ENCODE results near the gene USP50.
"Not testable (repeated sequence)": the region's sequence is repeated elsewhere in the genome, so short reads cannot be mapped to it uniquely, and the experiment has no call there.

USP50 gene
- 0.24 to 0.35 reads per million in 2 donors for total RNA-seq

DNA sequence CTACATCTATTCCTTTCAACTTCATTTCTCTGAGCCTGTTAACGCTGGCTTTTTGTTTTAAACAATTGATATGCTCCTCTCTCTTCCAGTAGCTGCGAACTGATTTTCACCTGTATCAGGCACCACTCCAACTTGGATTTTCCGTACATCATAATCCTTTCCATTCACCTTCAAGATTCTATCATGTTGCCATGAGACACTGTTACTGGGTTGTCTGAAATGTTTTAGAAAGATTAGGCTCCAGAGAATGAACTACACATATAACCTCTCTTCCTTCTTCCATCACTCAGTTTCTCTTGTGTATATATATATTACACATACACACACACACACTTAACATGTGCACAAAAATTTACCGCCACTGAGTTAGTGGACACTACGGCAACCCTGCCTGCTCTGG, at the start of gene USP50:
Gene USP50, minus strand, starts transcription at position 101 of the 400 bp plus-strand sequence. CDS start 141 bp downstream, outside the sequence.
- DNase-seq: no peak

DNA sequence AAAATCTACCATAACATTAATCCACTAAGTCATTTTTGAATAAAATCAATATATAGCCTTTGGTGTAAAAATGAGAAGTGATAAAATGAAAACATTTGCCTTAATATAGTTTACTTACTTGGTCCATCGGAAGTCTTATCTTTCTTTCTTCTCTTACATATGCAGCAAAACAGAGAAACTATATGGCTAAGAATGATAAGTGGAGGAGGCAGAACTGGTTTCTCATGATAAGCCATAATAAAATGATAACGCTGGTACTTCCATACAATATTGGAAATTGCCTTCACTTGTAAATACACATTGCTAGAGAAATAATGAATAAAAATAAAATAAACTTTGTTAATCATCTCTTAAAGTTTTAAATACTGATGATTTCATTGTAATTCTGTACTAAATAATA, 47.8 kb upstream of the USP50 start:
- no peak for DNase-seq

DNA sequence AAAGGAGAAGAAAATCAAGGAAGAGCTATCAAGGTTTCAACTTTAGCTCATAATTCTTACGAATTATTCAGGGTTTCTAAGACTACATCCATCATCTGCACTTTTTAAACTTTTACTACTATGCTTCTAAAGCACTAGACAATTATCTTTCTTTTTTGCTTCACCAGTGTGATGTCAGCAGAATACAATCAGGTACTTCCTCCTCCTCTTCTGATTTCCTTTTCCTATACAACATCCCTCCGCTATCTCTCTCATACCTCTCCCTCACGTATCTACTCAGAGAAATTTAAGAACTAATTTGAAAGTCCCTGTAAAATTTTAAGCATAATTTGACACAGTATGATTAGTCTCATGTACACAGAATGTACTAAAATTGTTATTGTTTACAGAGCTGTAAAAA, 47.3 kb upstream of the USP50 start:
- DNase-seq: no peak

DNA sequence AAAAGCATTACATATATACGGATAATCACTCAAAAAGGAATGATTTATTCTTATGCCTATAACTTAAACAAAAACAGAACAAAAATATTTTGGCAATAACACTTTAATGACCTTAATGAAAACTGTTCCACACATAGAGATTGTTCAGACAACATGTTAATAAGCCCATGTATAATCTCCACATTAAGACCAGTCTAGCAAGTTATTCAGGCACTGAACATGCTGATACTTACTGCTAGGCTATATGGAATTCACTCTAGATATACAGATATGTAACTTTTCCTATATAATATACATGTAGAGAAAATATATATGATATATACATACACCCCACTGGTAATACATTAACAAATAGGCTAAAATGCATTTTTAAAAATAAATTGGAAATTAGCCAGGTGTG, 43.8 kb upstream of the USP50 start:
- no peak for DNase-seq

DNA sequence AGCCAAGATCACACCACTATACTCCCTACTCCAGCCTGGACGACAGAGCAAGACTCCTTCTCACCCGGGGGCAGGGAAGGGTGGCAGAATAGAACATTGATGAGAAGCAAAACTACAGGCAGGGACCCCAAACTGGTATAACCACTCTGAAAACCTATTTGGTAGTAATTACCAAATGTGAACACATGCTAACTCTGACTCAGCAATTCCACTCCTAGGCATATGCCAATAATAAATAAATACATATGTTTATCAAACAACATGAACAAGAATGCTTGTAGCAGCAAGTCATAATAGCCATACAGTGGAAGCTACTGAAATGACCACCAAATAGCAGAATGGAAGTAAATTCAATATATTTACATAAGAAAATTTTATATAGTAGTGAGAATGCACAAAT, 31.0 kb upstream of the USP50 start:
- no peak for DNase-seq

DNA sequence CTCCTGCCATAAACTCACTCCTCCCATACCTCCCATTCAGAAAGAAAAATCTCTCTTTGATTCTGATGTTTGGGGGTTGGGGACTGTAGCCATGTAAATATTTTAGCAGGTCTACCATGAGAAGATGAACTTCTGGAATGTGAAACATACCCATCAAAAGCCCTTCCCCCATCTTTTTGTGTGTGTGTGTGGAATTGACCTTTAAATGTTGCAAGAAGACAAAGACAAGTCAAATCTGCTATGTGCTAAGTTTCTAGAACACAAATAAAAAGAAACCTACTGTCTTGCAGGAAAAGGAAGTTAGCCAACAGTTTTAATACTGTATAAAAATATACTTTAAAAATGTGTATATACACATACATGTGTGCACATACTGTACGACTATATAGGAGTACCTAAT, 29.7 kb upstream of the USP50 start:
- no peak for DNase-seq

DNA sequence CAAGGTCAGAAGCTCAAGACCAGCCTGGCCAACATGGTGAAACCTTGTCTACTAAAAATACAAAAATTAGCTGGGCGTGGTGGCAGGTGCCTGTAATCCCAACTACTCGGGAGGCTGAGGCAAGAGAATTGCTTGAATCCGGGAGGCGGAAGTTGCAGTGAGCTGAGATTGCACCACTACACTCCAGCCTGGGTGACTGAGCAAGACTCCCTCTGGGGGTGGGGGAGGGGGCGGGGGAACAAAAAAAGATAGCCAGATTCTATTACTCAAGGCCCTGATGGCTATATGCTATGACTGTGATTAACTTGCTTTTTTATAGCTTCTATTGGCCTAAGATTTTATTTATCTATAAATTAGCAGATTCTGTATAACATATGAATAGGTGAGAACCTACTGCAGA, 27.4 kb upstream of the USP50 start:
- not testable (repeated sequence) for DNase-seq

DNA sequence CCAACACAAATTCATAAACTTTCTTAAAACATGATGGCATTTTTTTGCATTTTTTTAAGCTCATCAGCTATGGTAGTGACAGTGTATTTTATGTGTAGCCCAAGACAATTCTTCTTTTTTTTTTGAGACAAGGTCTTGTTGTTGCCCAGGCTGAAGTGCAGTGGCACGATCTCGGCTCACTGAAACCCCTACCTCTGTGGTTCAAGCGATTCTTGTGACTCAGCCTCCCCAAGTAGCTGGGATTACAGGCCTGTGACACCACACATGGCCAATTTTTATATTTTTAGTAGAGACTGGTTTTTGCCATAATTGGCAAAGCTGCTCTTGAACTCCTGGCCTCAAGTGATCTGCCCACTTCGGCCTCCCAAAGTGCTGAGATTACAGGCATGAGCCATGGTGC, 17.3 kb upstream of the USP50 start:
- DNase-seq: no peak

DNA sequence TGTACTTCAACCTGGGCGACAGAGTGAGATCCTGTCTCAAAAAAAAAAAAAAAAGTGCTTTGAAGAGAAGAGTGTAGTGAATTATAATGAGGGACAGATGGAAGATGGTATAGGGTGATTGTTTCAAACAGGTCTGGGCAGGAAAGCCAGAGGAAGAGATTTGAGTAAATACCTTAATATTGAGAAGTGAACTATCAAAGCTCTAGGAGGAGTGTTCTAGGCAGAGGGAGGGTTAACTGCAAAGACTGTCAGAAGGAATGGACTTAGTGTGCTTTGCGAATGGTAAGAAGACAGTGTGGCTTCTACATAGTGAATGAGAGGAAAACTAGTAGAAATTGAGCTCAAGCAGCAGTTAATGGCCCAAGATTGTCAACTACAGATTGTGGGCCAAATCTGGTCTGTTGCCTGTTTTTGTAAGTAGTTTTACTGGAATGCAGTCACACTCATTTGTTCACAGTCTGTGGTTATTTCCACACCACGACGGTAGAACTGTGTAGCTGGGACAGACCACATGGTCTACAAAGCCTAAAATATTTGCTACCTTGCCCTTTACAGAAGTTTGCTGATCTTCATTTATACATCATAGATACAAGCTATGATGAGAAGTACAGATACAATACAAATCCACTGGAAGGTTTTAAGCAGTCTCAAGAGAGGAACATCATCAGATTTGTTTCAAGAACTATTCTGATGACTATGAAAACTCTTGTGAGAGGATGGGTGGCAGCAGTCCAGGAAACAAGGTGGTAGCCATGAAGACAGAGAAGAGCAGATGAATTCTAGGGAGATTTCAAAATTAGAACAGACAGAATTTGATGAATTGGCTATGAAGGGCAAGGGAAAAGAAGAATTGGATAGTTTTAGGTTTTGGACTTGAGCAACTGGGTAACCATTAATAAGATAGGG, 16.5 kb upstream of the USP50 start:
- no peak for DNase-seq

DNA sequence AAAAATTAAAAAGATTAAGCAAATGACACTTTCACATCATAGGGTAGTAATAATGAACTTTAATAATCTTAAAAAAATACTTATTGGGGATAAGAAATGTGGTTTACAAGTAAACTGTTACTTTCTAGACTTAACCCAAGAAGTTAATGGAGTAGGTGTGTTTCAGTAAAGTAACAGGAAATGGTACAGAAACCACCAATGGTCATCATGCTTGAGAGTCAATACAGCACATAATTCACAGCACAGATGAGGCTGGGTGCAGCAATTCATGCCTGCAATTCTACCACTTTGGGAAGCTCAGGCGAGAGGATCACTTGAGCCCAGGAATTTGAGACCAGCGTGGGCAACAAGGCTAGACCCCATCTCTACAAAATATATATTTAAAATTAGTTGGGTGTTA, 11.5 kb upstream of the USP50 start:
- DNase-seq: no peak

DNA sequence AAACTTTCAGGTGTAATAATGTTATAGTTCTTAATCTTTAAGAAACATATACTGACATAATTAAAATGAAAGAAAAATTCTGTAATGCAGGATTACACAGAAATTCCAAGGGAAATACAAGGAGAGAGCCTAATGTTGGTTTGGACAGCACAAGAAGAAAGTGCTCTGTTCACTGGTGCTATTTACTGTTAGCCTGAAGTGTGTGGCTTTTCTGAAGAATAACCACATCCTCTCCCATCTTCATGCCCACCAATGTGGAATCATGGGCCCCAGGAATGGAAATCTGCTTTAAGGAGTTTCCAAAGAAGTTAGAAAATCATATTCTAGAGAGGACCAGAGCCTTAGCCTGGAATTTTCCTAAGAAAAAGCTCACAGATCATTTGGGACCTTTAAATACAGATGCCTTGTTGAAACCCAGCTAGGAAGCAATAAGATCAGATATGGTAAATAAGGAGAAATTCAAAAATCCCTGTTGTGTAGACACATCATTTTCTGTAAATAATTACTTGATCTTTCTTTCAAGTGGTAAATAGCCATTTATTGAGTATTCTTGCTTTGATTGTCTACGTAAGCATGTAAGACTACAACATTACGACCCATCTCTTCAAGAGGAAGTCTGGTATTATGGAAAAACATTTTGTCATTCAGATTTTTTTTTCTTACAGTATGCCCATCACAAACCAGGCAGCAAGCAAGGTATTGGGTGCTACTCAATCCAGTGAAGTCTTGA, 10.3 kb upstream of the USP50 start:
- DNase-seq: no peak

DNA sequence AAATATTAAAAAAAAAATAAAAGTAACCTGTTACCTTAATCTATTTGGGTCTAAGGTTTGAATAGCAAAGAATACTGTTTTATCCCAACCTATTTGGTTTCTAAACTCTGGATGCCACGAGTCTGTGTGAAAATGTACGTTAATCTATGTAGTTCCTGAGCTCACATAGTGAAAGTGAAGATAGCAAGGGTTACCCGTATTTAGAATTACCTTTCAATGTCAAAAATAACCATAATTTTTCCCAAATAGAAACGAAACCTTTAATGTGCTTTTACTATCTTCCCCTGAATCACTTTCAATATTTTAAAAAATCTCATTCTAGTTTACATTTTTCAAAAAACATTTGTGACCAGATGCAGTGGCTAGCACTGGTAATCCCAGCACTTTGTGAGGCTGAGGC, 5.8 kb upstream of the USP50 start:
- no peak for DNase-seq

DNA sequence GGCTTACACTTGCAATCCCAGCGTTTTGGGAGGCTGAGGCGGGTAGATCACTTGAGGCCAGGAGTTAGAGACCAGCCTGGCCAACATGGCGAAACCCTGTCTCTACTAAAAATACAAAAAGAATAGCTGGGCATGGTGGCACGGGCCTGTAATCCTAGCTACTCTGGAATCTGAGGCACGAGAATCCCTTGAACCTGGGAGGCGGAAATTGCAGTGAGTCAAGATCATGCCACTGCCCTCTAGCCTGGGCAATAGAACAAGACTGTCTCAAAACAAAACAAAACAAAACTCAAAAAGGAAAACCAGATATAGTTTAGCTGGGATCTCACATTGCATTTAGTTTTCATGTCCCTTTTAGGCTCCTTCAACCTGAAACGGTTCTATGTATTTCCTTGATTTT, 2.9 kb upstream of the USP50 start:
- DNase-seq: no peak

DNA sequence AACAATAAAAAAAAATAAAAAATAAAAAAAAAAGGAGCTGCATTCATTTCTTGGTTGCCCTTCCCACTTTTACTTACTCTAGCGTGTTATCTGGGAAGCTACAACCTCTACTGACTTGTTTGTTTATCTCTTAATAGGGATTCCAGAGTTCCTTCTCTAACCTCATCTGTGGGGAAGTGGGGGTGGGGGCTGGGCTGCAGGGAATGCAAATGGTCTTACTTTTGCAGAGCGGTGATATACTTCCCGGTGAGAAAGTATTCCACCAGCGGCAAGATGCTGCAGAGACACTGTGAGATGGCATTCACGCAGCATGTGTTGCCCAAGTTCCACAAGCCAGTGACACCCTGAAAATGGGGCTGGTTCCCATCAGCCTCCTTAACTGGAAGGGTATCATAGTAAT, 2.1 kb downstream of the USP50 start:
- DNase-seq: no peak

DNA sequence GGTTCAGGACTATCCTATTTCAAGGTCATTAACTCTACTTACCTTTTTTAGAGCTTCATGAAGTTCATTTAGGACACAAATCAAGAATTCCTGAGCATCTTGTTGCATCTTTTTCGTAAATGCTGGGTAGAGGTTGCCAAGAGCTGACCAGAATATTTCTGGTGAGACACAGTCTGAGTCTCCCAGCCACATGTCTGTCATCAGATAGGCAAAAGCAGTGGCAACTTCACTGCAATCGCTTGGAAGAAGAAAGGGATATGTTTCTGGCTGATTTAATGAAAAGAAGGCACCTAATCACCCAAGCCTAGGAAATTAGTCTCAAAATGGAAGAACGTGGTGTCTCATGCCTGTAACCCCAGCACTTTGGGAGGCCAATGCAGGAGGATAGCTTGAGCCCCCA, 2.9 kb downstream of the USP50 start:
- no peak for DNase-seq

DNA sequence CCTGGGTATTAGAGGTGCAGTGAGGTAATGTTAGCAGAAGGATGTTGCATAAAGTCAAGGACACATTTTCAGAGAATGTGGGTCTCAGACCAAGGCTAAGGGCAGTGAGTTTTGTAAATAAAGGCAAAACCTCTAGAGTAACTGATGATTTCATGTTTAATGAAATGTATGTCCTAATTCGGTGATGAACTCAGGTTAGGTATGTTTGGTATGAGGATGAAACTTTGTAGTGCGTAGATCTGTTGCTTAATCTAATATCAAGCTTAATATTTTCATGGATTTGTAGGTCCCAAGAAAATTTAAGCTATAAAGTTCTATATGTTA, 3.6 kb downstream of the USP50 start:
- DNase-seq: no peak

DNA sequence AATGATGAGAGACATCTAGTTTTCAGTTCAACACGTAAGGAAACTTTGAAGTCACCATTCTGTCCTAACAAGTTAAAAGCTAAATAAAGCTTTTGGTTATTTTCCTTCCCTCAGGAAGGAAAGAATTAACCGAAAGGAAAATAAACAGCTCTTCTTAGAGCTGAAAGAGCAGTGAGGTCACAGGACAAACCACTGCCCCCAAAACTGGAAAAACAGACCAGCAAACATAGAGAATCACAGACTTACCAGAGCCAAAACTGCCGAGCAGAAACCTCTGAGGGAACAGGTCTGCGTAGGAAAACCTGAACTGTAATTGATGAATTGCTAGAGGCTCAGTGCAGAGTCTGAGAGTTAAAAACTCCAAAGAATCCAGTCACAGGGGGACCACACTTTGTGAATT, 14.7 kb downstream of the USP50 start:
- no peak for DNase-seq

DNA sequence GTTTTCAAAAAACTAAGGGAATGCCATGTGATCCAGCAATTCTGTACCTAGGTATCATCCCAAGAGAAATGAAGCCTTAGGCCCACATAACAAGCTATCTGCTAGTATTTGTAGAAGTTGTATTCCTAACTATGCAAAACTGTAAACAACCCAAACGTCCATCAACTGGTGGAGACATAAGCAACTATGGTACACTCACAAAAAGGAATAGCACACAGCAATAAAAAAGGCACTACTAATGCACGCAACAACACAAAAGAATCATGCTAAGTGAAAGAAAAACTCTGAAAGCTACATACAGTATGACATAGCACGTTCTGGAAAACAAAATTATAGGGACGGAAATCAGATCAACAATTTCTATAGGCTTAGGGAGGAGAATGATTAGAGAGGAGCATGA, 15.3 kb downstream of the USP50 start:
- no peak for DNase-seq

DNA sequence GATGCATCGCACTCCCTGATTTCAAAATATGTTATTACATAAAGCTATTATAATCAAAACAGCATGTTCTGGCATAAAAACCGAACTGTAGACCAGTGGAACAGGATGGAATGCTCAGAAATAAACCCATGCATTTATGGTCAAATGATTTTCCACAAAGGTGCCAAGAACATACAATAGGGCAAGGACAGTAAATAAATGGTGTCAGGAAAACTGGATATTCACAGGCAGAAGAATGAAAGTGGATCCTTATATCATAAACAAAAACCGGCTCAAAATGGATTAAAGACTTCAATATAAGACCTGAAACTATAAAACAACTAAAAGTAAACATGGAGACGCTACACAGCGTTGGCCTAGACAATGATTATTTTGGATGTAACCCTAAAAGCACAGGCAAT, 22.6 kb downstream of the USP50 start:
- DNase-seq: no peak

DNA sequence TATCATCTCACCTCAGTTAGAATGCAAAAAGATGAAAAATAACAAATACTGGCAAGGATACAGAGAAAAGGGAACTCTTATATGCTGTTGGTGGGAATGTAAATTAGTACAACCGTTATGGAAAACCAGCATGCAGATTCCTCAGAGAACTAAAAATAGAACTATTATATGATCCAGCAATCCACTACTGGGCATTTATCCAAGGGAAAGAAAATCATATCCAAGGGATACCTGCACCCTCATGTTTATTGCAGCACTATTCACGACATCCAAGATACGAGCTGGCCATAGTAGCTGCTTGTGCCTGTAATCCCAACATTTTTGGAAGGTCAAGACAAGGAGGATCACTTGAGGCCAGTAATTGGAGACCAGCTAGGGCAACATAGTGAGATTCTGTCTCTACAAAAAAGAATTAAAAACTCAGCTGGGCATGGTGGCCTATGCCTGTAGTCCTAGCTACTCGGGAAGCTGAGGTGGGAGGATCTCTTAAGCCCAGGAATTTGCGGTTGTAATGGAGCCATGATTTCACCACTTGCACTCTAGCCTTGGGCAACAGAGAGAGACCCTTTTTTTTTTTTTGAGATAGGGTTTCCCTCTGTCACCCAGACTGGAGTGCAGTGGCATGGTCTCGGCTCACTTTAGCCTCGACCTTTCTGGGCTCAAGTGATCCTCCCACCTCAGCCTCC, 26.6 kb downstream of the USP50 start:
- no peak for DNase-seq

DNA sequence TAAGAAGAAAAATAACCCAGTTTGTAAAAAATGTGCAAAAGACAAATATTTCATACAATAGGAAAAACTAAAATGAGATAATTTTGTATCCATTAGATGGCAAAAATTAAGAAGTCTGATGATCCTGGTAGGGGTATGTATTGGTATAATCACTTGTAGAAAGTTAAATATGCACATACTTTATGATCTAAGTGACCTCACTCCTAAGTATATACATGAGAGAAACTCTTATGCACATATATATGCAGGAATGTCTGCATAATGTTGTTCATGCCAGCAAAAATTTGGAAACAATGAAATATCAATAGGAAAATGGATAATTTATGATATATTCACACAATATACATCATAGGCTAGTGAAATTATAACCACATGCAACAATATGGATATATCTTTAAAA, 33.5 kb downstream of the USP50 start:
- DNase-seq: no peak

DNA sequence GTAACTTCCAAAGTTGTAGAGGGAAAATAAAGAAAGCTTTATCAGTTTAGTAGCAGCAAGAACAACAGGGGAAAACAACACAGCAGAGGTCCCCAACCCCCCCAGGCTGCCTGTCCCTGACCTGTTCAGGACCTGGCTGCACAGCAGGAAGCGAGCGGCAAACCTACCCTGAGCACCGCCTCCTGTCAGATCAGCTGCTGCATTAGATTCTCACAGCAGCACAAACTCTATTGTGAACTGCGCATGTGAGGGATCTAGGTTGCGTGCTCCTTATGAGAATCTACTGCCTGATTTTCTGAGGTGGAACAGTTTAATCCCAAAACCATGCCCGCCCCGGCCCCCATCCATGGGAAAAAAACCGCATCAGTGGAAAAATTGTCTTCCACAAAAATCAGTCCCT, 40.3 kb downstream of the USP50 start:
- no peak for DNase-seq

DNA sequence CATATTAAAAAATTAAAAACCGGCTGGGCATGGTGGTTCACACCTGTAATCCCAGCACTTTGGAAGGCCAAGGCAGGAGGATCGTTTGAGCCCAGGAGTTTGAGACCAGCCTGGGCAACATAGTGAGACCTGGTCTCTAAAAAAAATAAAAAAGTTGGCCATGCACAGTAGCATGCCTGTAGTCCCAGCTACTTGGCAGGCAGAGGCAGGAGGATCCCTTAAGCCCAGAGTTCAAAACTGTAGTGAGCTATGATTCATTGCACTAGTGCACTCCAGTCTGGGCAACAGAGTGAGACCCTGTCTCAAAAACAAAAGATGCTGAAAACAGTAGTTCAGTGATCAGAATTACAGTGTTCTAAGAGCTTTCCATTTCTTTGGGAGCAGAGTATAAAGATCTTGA, 40.8 kb downstream of the USP50 start:
- not testable (repeated sequence) for DNase-seq

DNA sequence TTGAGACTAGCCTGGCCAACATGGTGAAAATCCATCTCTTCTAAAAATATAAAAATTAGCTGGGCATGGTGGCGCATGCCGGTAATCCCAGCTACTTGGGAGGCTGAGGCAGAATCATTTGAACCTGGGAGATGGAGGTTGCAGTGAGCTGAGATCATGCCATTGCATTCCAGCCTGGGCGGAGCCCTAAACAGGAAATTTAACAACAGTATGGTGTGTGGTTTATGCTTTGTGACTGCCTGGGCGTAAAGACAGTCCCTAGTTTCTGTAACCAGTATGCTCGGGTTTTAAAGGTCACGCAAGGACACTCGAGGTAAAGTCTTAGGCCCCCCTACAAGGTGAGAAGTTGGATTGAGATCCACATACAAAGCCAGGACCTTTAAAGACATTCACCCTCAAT, 43.3 kb downstream of the USP50 start:
- no peak for DNase-seq

All from T-helper 9 cell (primary cell).